ENCODE results near the gene RAMP3.
A peak's percentile ranks its signal among the peaks of the same experiment; 100 is the strongest.

RAMP3 gene

GRCh38 chr7:45136106-45137060 lies 21.2 kb upstream of the RAMP3 start:
- H3K36me3 ChIP-seq (ENCODE audit: low read depth), result no peaks in the 10 kb centered on the region
- H3K9me3 ChIP-seq (ENCODE audit: severe bottlenecking), result no peaks in the 10 kb centered on the region
- ATAC-seq (ENCODE audit: low read depth) (peak; percentile 77), DNase-seq (ENCODE audit: low spot score) (no peak)
- TF ChIP-seq, protein P1, sequence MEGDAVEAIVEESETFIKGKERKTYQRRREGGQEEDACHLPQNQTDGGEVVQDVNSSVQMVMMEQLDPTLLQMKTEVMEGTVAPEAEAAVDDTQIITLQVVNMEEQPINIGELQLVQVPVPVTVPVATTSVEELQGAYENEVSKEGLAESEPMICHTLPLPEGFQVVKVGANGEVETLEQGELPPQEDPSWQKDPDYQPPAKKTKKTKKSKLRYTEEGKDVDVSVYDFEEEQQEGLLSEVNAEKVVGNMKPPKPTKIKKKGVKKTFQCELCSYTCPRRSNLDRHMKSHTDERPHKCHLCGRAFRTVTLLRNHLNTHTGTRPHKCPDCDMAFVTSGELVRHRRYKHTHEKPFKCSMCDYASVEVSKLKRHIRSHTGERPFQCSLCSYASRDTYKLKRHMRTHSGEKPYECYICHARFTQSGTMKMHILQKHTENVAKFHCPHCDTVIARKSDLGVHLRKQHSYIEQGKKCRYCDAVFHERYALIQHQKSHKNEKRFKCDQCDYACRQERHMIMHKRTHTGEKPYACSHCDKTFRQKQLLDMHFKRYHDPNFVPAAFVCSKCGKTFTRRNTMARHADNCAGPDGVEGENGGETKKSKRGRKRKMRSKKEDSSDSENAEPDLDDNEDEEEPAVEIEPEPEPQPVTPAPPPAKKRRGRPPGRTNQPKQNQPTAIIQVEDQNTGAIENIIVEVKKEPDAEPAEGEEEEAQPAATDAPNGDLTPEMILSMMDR (IDR thresholded peaks at IDR 0.05; ENCODE audit: poor library complexity, severe bottlenecking), result peak; percentile 90
- no peak overlapping the region for H3K4me3 ChIP-seq (ENCODE audit: severe bottlenecking)
- H3K27me3 ChIP-seq (ENCODE audit: insufficient read depth, poor library complexity, severe bottlenecking), result no peaks in the 10 kb centered on the region
- no peaks in the 10 kb centered on the region for H3K4me1 ChIP-seq (ENCODE audit: insufficient read depth, poor library complexity, severe bottlenecking)
- no peak overlapping the region for H3K27ac ChIP-seq (ENCODE audit: poor library complexity, severe bottlenecking)

DNA sequence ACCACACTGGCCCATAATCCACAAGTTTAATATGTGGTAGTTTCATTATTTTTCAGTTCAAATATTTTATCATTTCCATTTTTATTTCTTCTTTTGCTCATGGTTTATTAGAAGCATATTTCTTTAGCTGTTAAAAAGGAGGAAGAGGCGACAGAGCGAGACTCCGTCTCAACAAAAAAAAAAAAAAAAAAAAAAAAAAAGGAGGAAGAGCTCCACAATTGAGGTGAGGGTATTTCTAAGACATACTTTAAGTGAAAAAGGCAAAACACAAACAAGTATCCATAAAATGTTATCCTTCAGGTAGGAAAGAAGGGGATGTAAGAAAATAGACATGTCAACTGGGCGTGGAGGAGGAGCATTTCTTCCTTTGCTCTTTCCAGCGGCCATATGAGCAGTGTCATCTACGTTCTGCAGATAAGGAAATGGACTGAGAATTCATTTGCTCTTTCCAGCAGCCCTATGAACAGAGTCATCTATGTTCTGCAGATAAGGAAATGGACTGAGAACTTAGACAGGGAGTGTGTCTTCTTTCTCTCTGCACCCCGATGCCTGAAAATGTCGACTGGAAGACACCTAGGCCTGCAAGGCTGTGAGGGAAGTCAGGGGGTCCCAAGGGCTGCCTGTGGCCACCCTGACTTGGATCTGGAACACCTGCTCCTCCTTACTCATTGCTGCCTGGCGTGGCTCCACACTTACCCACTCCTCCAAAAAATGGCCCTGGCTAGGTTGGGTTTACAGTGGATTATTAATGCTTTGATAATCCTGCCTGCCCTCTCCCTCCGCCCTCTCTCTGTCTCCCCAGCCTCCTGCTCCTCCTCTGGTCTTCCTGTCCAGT lies 18.9 kb upstream of the RAMP3 start:
- no peaks in the 10 kb centered on the region for H3K36me3 ChIP-seq (ENCODE audit: low read depth)
- H3K4me1 ChIP-seq (ENCODE audit: insufficient read depth, poor library complexity, severe bottlenecking), result no peaks in the 10 kb centered on the region
- H3K27ac ChIP-seq (ENCODE audit: poor library complexity, severe bottlenecking), result no peak overlapping the region
- ATAC-seq (ENCODE audit: low read depth) (no peak), DNase-seq (ENCODE audit: low spot score) (no peak)
- TF ChIP-seq, protein P1 (IDR thresholded peaks at IDR 0.05; ENCODE audit: poor library complexity, severe bottlenecking), result no peak
- H3K27me3 ChIP-seq (ENCODE audit: insufficient read depth, poor library complexity, severe bottlenecking), result no peaks in the 10 kb centered on the region
- no peaks in the 10 kb centered on the region for H3K9me3 ChIP-seq (ENCODE audit: severe bottlenecking)
- H3K4me3 ChIP-seq (ENCODE audit: severe bottlenecking), result no peak overlapping the region

GRCh38 chr7:45140827-45141226 lies 16.8 kb upstream of the RAMP3 start:
- DNase-seq (ENCODE audit: low spot score) (no peak), ATAC-seq (ENCODE audit: low read depth) (no peak)
- TF ChIP-seq, protein P1 (IDR thresholded peaks at IDR 0.05; ENCODE audit: poor library complexity, severe bottlenecking), result no peak
- Histone ChIP-seq H3K9me3 (ENCODE audit: severe bottlenecking) (no peaks in the 10 kb centered on the region), H3K27ac (ENCODE audit: poor library complexity, severe bottlenecking) (no peak overlapping the region), H3K36me3 (ENCODE audit: low read depth) (no peaks in the 10 kb centered on the region), H3K4me1 (ENCODE audit: insufficient read depth, poor library complexity, severe bottlenecking) (no peaks in the 10 kb centered on the region), H3K27me3 (ENCODE audit: insufficient read depth, poor library complexity, severe bottlenecking) (no peaks in the 10 kb centered on the region), H3K4me3 (ENCODE audit: severe bottlenecking) (no peak overlapping the region)

- Histone ChIP-seq H3K4me1 (ENCODE audit: insufficient read depth, poor library complexity, severe bottlenecking) (no peaks in the 10 kb centered on the region), H3K9me3 (ENCODE audit: severe bottlenecking) (no peaks in the 10 kb centered on the region), H3K36me3 (ENCODE audit: low read depth) (no peaks in the 10 kb centered on the region), H3K4me3 (ENCODE audit: severe bottlenecking) (no peak overlapping the region), H3K27ac (ENCODE audit: poor library complexity, severe bottlenecking) (no peak overlapping the region), H3K27me3 (ENCODE audit: insufficient read depth, poor library complexity, severe bottlenecking) (peaks cover 8% of the 10 kb centered on the region)
- DNase-seq (ENCODE audit: low spot score), result no peak
- ATAC-seq (ENCODE audit: low read depth), result peak; percentile 88
- TF ChIP-seq, protein P1 (IDR thresholded peaks at IDR 0.05; ENCODE audit: poor library complexity, severe bottlenecking), result no peak
These were observed 14.0 kb upstream of the RAMP3 start for GRCh38 chr7:45143616-45144015.

Measured in RWPE2 (cell line).